SU-DHL-6 (cell line): Measurements from ENCODE around the gene PTPN4.

Experiments used
- H2AFZ ChIP-seq: fragments of 200-600 bp; sonication (generic); 2 replicates; pipeline ENCODE4 v1.6.1; 2014; ENCODE audit warnings: low read depth, mild to moderate bottlenecking, moderate library complexity, mixed read lengths, antibody characterized with exemption, low read length; ENCODE audit not compliant: severe bottlenecking
- H3F3A ChIP-seq: fragments of 200-600 bp; shearing (Covaris generic); 2 replicates; pipeline ENCODE4 v1.6.0; 2016; ENCODE audit warnings: antibody characterized with exemption, mild to moderate bottlenecking; ENCODE audit not compliant: insufficient read depth
- H3K27ac ChIP-seq: fragments of 200-600 bp; sonication (generic); 2 replicates; pipeline ENCODE4 v1.5.1; 2016; ENCODE audit warnings: low read depth, mild to moderate bottlenecking, low read length, moderate library complexity, mixed read lengths
- H3K27me3 ChIP-seq: fragments of 200-600 bp; sonication (generic), shearing (Covaris generic); 2 replicates; pipeline ENCODE4 v1.6.0; 2014; ENCODE audit warnings: mild to moderate bottlenecking, low read length
- H3K36me3 ChIP-seq: fragments of 200-600 bp; sonication (generic); 2 replicates; pipeline ENCODE4 v1.6.1; 2014; ENCODE audit warnings: mild to moderate bottlenecking, low read length, mixed read lengths
- H3K4me2 ChIP-seq: fragments of 300-600, 200-600 bp; shearing (Covaris generic), sonication (generic); 2 replicates; pipeline ENCODE4 v1.6.0; 2014; ENCODE audit warnings: low read length, low read depth, mild to moderate bottlenecking; ENCODE audit not compliant: poor library complexity, severe bottlenecking
- H3K4me3 ChIP-seq: fragments of 200-600 bp; sonication (generic); 2 replicates; pipeline ENCODE4 v1.5.1; 2014; ENCODE audit warnings: antibody characterized with exemption, low read length, mild to moderate bottlenecking, mixed read lengths; ENCODE audit not compliant: insufficient read depth, poor library complexity, severe bottlenecking
- H3K79me2 ChIP-seq: fragments of 200-600 bp; sonication (generic); 2 replicates; pipeline ENCODE4 v1.6.1; 2014; ENCODE audit warnings: mild to moderate bottlenecking, low read length, moderate library complexity; ENCODE audit not compliant: insufficient read depth
- H3K9ac ChIP-seq: fragments of 200-600 bp; sonication (generic); 2 replicates; pipeline ENCODE4 v1.7.0; 2014; ENCODE audit warnings: mild to moderate bottlenecking, low read length
- H3K9me2 ChIP-seq: fragments of 200-600 bp; sonication (generic); replicated peaks from 2 replicates; pipeline ENCODE4 v1.6.1; 2014; ENCODE audit warnings: low read length; ENCODE audit not compliant: insufficient read depth
- H3K9me3 ChIP-seq: fragments of 200-600 bp; sonication (generic); 2 replicates; pipeline ENCODE4 v1.6.1; 2014; ENCODE audit warnings: low read length, mixed read lengths; ENCODE audit not compliant: insufficient read depth
- H4K20me1 ChIP-seq: fragments of 200-600 bp; sonication (generic); 2 replicates; pipeline ENCODE4 v1.6.1; 2014; ENCODE audit warnings: low read depth, mild to moderate bottlenecking, antibody characterized with exemption, low read length, moderate library complexity, mixed read lengths
- CTCF ChIP-seq: fragments of 200-600 bp; sonication (generic); IDR thresholded peaks from one replicate; pipeline ENCODE4 v1.5.1; 2017; ENCODE audit warnings: antibody characterized with exemption, mild to moderate bottlenecking, low read length, moderate library complexity; ENCODE audit not compliant: insufficient read depth, poor library complexity, severe bottlenecking
- EZH2phosphoT487 ChIP-seq: fragments of 200-600 bp; sonication (generic), shearing (Covaris generic); conservative IDR thresholded peaks from 2 replicates; pipeline ENCODE4 v1.6.1; 2018; ENCODE audit warnings: mild to moderate bottlenecking, antibody characterized with exemption, low read length, moderate library complexity, mixed read lengths

The PTPN4 gene

GRCh38 chr2:120012771-120013596 is 253.3 kb downstream of the PTPN4 start, which contains the start of gene EPB41L5:
TSS of gene EPB41L5 (plus strand) at chr2:120013077. CDS start at chr2:120019085, 6,008 bp downstream.
- Histone ChIP-seq H4K20me1 (no peaks in the 10 kb centered on the region; the same call in 1 of the 2 replicates), H3K27me3 (no peaks in the 10 kb centered on the region), H2AFZ (peak within 1 kb of the TSS; percentile 95), H3K9me3 (no peaks in the 10 kb centered on the region), H3K36me3 (no peaks in the 10 kb centered on the region), H3K9ac (peak within 1 kb of the TSS; percentile 73), H3K4me3 (peak within 1 kb of the TSS; percentile 83), H3F3A (peaks cover 4% of the 10 kb centered on the region; the same call in 1 of the 2 replicates), H3K9me2 (no peaks in the 10 kb centered on the region), H3K27ac (no peak within 1 kb of the TSS), H3K4me2 (peak within 1 kb of the TSS; percentile 96), H3K79me2 (no peaks in the 10 kb centered on the region)
- TF ChIP-seq CTCF: no peak
- no peak for TF ChIP-seq EZH2phosphoT487

DNA sequence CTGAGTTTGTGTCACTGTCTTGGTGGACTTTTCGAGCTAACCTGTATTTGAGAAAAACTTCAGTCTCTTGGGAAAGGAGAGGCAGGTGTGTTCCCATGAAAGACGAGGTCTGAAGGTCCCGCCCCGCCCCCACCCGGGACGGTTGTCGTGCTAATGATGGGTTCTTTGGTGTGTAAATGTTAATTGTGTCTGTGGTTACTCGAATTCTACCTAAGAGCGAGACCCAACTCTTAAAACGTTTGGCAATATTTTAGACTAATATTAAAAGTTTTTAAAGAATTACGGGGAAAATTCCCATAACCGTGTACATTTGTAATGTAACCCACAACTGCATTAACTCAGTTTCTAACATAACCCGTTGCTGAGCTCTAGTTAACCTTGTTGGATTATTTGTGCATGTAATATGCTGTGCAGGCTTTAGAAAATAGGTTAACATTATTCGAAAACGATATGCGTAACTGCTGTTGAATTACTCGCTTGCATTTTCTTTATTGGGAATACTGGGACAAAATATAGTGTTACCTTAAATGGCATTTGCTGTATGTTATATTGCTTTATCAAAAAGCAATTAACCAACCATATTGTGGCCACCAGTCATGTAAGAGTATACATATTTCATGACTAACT is 254.0 kb downstream of the PTPN4 start:
- no peaks in the 10 kb centered on the region for H3K9me2 ChIP-seq
- H2AFZ ChIP-seq: peak overlapping the region; percentile 95
- H3K4me2 ChIP-seq: peak overlapping the region; percentile 96
- no peaks in the 10 kb centered on the region for H3K27me3 ChIP-seq
- H3K79me2 ChIP-seq: no peaks in the 10 kb centered on the region
- H3K36me3 ChIP-seq: no peaks in the 10 kb centered on the region
- TF ChIP-seq EZH2phosphoT487 (no peak), CTCF (no peak)
- H3K9me3 ChIP-seq: no peaks in the 10 kb centered on the region
- no peaks in the 10 kb centered on the region; the same call in 1 of the 2 replicates for H4K20me1 ChIP-seq
- no peak overlapping the region for H3K27ac ChIP-seq
- peaks cover 4% of the 10 kb centered on the region; the same call in 1 of the 2 replicates for H3F3A ChIP-seq
- peak overlapping the region; percentile 73 for H3K9ac ChIP-seq
- peak overlapping the region; percentile 83 for H3K4me3 ChIP-seq

DNA sequence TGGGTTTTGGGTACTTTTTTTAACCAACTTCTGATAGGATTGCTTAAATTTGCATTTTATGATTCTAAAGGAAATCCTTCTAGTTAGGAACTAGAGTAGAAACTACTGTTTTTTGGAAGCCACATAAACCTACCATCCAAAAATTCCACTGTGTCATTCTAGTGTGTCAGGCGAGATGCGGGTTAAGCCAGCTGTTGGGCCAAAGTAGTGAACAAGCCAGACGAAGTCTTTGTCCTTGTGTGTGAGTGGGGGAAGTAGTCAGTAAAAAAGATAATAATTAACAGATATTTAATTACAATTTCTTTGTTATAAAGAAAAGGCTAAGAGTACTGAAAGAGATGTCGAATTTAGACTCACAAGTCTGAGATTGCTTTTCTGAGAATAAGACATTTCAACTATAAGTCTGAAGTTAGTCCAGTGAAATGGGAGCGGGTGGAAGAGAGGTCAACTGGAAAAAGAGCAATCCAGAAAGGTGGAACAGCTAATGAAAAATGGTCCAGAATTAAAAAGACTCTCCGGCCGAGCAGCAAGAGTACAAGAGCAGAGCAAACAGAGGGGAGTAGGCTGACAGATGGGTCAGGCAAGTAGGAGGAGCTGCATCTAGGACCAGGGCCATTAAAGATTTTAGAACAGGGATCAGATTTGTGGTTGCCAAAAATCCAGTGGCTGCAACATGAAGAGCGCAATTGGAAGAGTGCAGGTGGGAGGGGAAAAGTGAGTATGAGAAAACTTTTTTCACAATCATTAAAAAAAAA is 254.7 kb downstream of the PTPN4 start:
- Histone ChIP-seq H3K27me3 (no peaks in the 10 kb centered on the region), H3K4me3 (no peak overlapping the region), H3K27ac (no peak overlapping the region), H4K20me1 (no peaks in the 10 kb centered on the region; the same call in 1 of the 2 replicates), H3K9me3 (no peaks in the 10 kb centered on the region), H3K9ac (no peak overlapping the region), H3F3A (peaks cover 4% of the 10 kb centered on the region; the same call in 1 of the 2 replicates), H3K9me2 (no peaks in the 10 kb centered on the region), H3K36me3 (no peaks in the 10 kb centered on the region), H2AFZ (no peak overlapping the region), H3K79me2 (no peaks in the 10 kb centered on the region), H3K4me2 (peak overlapping the region; percentile 96)
- TF ChIP-seq EZH2phosphoT487: no peak
- TF ChIP-seq CTCF: no peak
